ENCODE measurements around the gene SEPSECS. TPM values are rescaled to one million over a fixed set of nuclear protein-coding genes. Genes with fewer than 3 reads are reported as not detected.

Gene SEPSECS
- polyA plus RNA-seq, 1 donor: 21.9 TPM

DNA sequence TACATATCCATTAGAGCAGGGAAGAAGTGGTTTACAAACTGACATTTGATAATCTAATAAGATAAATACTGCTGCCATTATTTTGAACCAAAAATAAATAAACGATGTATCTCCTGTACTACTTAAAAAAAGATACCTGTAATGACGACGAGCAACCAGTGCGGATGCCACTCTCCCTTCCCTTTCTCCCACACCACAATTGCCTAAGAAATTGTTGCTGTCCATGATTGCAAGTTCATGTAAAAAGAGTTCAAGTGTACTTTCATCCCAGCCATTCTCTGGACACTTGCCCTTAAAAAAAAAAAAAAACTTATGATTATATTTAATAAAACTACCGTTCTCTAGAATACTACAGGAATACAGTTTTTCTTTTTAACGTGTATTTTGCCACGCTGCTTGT lies 1.4 kb downstream of the SEPSECS start:
- no peak for DNase-seq

DNA sequence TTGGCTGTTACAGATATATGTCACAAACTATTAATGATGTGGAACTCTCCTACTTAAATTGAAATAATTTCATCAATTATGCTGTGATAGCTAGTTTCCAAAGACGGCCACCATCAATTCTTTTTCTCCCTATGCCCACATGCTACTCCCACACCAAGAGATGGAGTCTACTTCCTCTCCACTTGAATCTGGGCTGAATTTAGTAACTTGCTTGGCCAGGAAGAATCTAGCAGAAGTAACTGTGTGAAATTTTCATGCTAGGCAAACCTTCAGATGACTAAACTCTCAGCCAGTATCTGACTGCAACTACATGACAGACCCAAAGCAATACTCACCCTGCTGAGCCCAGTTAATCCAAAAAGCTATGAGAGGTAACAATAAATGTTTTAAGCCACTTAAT lies 3.2 kb downstream of the SEPSECS start:
- DNase-seq: no peak

GRCh38 chr4:25155947-25156346 lies 4.3 kb downstream of the SEPSECS start:
- DNase-seq: no peak

DNA sequence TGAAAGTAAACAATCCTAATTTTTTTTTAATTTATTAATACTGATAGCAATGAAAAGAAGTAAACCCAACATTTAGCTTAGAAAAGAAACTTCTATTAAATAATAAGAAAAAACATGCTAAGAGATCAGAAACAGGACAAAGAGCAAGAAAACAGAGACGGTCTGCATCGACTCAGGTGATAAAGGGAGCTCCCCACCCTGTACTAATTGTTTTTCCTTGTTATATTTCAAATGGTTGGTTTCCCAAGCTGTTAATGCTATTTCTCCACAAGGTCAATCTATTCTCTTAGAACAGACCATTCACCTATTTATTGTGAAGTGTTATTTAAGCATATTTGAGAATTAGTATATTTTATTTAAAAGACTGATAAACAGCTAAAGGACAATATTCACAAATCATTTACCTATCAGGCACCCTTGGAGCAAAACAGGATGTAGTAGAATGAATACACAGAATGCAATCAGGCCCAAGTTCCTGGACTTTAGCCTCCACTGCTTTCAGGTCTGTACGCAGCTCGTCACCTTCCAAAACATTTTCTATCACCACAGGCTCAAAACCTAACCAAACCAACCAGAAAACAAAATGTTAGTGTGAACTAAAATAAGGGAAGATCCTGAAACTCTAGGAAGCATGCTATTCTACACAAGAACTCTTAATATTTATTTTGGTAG lies 5.5 kb downstream of the SEPSECS start:
- DNase-seq: no peak

GRCh38 chr4:25146076-25146475 lies 14.2 kb downstream of the SEPSECS start:
- DNase-seq: no peak

DNA sequence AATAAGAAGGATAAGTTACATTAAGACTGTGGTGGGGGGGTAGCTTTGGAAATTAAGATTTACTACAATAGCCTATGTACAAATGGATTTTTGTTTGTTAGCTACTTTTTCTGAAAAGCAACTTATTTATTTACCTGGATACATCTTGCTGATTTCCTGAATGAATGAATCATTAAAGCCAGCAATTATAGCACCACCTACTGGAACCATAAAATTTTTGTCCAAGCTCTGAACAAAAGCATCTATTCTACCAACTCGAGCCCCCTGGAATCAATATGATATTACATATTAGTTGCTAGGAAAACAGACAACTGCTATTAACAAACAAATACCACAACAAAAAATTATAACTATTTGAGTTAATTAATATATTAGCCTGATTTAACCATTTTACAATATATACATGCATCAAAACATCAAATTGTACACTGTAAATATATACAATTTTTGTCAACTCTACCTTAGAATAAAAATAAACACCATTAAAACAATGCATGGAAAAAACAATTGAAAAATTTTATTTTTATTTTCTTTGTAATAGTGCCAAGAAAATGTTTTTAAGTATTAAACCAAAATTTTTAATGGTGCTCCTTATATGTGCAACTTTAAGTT lies 15.3 kb downstream of the SEPSECS start:
- DNase-seq: peak; percentile 56

- no peak for DNase-seq
These were observed 17.8 kb downstream of the SEPSECS start for GRCh38 chr4:25142468-25142867.

DNA sequence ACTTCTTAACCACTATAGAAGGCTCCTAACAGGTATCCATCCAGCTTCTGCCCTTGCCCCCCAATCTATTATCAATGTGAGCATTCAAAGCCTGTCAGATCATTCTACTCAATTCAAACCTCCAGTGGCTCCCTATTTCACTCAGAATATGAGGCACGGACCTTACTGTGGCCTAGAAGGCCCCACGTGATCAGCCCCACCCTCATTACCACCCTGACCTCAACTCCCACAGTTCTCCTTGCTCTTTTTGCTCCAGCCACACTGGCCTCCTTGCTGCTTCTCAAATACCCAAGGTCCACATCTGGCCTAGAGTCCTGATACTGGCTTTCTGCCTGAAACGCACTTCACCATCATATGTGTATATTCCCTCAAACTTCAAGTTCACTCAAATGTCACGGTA lies 18.7 kb downstream of the SEPSECS start:
- no peak for DNase-seq

GRCh38 chr4:25133132-25133531 lies 27.1 kb downstream of the SEPSECS start:
- DNase-seq: no peak

- DNase-seq: no peak
These were observed 28.3 kb downstream of the SEPSECS start for GRCh38 chr4:25131926-25132325.

DNA sequence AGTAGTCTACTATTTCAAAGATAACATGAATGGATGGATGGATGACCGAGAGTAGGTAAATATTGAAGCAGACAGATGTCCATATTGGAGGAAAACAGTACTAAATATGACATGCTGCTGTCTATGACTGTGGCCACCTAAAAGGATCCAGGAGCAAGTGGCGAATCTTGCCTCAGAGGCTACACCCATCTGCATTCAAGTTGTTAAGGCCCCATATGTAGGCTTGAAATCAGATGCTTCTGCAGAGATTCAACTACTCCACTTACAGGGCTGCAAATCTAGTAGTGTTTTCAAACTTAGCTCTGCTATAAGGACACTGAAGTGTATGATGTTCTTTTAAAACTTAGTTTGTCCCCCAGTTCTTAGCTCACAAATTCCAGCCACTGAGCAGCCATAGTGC lies 28.9 kb downstream of the SEPSECS start:
- no peak for DNase-seq

DNA sequence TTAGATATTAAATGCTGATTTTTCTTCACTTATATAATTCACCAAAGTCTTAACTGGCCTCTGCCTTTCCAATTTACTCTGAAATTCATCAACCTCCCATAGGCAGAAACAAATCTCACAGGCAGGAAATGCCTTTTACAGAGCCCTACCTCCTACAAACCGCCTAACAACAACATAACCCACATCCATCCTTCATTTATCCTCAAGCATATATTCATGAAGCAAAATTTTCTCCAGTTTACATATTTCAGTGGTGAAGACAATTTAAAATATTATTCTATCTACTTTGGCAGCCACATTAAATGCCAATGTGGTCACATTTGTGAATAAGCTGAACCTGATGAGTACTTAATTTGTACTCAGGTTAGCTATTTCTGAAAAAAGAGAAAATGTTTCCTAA lies 30.3 kb downstream of the SEPSECS start:
- DNase-seq: no peak

DNA sequence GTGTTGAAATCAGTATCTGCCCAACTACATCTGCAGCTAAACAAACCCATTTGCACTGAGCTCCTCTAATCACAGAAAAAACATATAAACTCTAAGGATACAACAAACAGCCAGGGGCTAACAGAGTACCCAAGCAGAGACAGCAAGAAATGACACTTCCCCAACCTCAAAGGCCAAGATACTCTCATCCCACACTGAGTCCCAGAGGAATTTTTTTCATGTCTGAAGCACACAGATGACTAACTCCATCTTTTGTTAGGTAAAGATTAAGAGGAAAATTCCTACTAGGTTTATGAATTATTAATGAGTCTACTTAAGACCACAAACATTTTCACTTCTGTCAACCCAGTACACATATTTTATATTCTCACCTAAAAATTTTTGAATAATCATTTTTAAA lies 31.6 kb downstream of the SEPSECS start:
- no peak for DNase-seq

GRCh38 chr4:25123236-25123635 lies 37.0 kb downstream of the SEPSECS start:
- no peak for DNase-seq

- no peak for DNase-seq
These were observed 39.9 kb downstream of the SEPSECS start for GRCh38 chr4:25120146-25120940.

GRCh38 chr4:25117716-25118472 lies 42.4 kb downstream of the SEPSECS start:
- DNase-seq: no peak

GRCh38 chr4:25117274-25117673 lies 43.0 kb downstream of the SEPSECS start:
- DNase-seq: no peak

DNA sequence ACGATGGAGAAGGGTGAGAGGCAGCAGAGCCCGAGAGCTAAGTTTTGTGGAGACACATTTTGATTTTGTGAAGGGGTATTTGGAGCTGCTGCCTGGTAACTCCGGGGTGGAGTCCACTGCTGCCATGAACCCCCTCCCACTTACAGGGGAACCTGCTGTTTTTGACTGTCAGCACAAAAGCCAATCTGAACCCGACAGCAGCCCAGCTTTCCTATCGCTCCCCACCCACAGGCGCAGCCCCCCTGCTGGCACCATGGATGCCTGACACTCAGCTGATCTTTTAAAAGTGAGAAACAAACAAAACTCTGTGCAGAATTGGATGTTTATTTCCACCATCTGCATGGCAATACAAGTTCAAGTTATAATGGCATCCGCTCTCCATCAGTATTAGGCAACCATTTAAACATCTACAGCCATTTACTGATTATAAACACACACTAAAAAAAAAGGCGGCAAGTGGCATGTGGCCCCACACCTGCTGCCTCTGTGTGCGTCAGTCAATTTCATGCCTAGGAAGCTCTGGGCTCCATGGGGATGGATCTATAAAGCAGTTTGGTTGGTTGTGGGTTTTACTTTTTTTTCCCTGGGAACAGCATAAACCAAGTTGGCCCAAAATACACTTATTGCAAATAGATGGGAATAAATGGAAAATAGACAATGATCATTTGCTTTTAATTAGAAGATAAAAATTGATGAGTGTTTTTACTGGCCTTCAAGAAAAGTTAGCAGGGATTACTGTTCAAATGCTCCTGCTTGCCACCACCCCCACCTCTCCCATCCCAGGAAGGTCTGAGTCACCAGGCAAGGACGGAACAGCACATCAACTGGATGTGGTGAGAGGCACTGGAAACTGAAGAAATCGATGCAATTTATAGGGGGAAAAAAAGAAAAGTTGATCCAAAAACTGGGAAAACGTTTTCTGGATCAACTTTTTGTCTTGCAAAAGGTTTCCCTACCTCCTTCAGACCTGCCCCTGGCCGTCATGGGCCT lies 46.0 kb downstream of the SEPSECS start:
- DNase-seq: no peak

- no peak for DNase-seq
These were observed 47.3 kb downstream of the SEPSECS start for GRCh38 chr4:25112995-25113380.

DNA sequence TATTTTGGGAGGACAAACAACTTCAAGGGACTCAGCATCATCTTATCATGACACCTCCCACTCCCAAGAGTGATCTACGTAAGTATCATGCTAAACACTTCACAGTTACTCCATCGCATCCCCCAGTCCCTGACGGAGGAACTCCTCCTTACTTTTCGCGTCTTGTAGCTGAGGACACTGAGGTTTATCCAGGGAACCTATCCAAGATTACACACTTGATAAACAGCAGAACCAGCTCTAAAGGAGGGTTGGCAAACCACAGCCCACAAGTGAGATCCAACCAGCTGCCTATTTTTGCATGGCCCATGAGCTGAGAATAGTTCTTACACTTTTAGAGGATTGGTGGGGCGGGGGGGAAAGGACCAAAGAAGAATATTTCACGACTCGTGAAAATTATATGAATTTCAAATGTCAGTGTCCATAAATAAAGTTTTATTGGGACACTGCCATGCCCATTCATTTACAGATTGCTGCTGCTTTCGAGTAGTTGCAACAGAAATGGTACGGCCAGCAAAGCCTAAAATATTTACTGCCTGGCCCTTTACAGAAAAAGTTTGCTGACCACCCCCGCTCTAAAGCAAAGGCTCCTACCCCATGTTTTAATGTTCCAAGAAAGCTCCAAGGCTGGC lies 47.8 kb downstream of the SEPSECS start:
- DNase-seq: no peak

DNA sequence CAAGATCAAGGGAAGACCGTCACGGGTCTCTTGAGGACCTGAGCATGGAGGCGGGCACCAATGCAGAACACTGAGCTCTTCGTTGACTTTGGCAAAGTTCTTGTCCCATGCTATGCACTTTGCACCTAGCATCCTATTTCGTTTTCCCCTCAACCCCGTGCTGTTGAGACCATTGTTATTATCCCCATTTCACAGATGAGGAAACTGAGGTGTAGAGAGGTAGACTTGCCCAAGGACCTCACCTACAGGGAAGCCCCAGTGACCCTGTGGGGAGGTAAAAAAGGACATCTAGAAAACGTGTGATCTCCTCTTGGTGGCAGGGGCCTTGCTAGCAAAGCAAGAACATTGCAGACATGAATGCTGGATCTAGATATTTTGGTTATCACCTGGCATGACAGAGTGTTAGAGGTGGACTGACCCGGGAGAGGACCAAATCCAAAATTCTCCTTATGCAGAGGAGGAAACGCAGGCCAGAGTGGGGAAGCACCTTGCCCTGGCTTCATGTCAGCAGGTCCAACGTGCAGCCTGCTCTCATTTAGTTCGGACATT lies 48.5 kb downstream of the SEPSECS start:
- no peak for DNase-seq

Measured in left kidney (tissue), 2 donors.